Upper lobe of right lung (tissue), 1 donor: Measurements from ENCODE around the gene U2AF2. TPM values are rescaled to one million over a fixed set of nuclear protein-coding genes. Genes with fewer than 3 reads are reported as not detected.

ENCODE experiments used
- ATAC-seq: fragments of 200-7000 bp; cut with Tn5 transposase; one replicate; pipeline ENCODE4 v1.9.1; 2020; ENCODE audit warnings: mild to moderate bottlenecking, moderate library complexity
- DNase-seq: peaks from one replicate; pipeline ENCODE4 v3.0.0-alpha.2; 2020
- H3K27ac ChIP-seq: fragments of 200-600 bp; one replicate; pipeline ENCODE4 v1.8.0; 2022
- H3K27me3 ChIP-seq: fragments of 200-600 bp; one replicate; pipeline ENCODE4 v1.8.0; 2022; ENCODE audit warnings: mild to moderate bottlenecking
- H3K36me3 ChIP-seq: fragments of 200-600 bp; one replicate; pipeline ENCODE4 v1.8.0; 2022
- H3K4me1 ChIP-seq: fragments of 200-600 bp; one replicate; pipeline ENCODE4 v1.8.0; 2022
- H3K4me3 ChIP-seq: fragments of 200-600 bp; one replicate; pipeline ENCODE4 v1.8.0; 2022; ENCODE audit warnings: mild to moderate bottlenecking
- H3K9me3 ChIP-seq: fragments of 200-600 bp; one replicate; pipeline ENCODE4 v1.8.0; 2022
- CTCF ChIP-seq: fragments of 200-600 bp; IDR thresholded peaks from one replicate; pipeline ENCODE4 v1.8.0; 2022; ENCODE audit warnings: antibody characterized with exemption
- intact Hi-C: fragments of 100-400 bp; cut with DNase I; formaldehyde crosslinking; loops from one replicate; pipeline ENCODE4 v1.11.0; 2022
- total RNA-seq: library from RNA; stranded (reverse); fragmentation: NEBNext Ultra II Directional; extraction: Animal tissue kit (Norgen Biotek cat#: 25700); gene quantifications from one replicate; pipeline ENCODE4 v1.2.1, GENCODE V29; 2021
- donor health status: DM: no; HTN: yes; CAD: no; lungs with severe emphysema.

The U2AF2 gene
- total RNA-seq, 1 donor from 2014 or later: 142 TPM

GRCh38 chr19:55637534-55637933 lies 17.3 kb upstream of the U2AF2 start:
- Histone ChIP-seq H3K27ac (no peak overlapping the region), H3K36me3 (no peaks in the 10 kb centered on the region), H3K4me1 (peaks cover 57% of the 10 kb centered on the region), H3K4me3 (no peak overlapping the region), H3K9me3 (no peaks in the 10 kb centered on the region), H3K27me3 (no peaks in the 10 kb centered on the region)
- DNase-seq (no peak), ATAC-seq (no peak)
- intact Hi-C loops: no loop called here
- TF ChIP-seq CTCF: no peak

GRCh38 chr19:55638864-55639359 lies 15.9 kb upstream of the U2AF2 start:
- Histone ChIP-seq H3K4me3 (no peak overlapping the region), H3K27ac (no peak overlapping the region), H3K36me3 (no peaks in the 10 kb centered on the region), H3K27me3 (no peaks in the 10 kb centered on the region), H3K4me1 (peaks cover 62% of the 10 kb centered on the region), H3K9me3 (no peaks in the 10 kb centered on the region)
- DNase-seq (peak; percentile 70), ATAC-seq (no peak)
- peak; percentile 43 for TF ChIP-seq CTCF
- intact Hi-C loops: no loop called here

GRCh38 chr19:55640043-55640576 lies 14.7 kb upstream of the U2AF2 start:
- intact Hi-C loops: no loop called here

GRCh38 chr19:55640577-55641425 lies 14.0 kb upstream of the U2AF2 start, which contains the start of gene ZNF580:
TSS of gene ZNF580 (plus strand) at chr19:55641002. CDS start at chr19:55642509, 1,507 bp downstream.
- peak; percentile 75 for ATAC-seq
- Histone ChIP-seq H3K36me3 (peaks cover 13% of the 10 kb centered on the region), H3K9me3 (no peaks in the 10 kb centered on the region), H3K27me3 (no peaks in the 10 kb centered on the region), H3K4me1 (peaks cover 62% of the 10 kb centered on the region), H3K4me3 (peak within 1 kb of the TSS; percentile 89), H3K27ac (peak within 1 kb of the TSS; percentile 84)
- no peak for TF ChIP-seq CTCF
- intact Hi-C loops: no loop called here
- peak; percentile 86 for DNase-seq

More at GRCh38 chr19:55640043-55640576, 14.7 kb upstream of the U2AF2 start:
- peak; percentile 37 for ATAC-seq
- peak; percentile 54 for TF ChIP-seq CTCF
- H3K27me3 ChIP-seq: no peaks in the 10 kb centered on the region
- peak; percentile 88 for DNase-seq
- H3K27ac ChIP-seq: peak overlapping the region; percentile 84
- peaks cover 6% of the 10 kb centered on the region for H3K36me3 ChIP-seq
- H3K4me1 ChIP-seq: peaks cover 65% of the 10 kb centered on the region
- H3K4me3 ChIP-seq: peak overlapping the region; percentile 89
- H3K9me3 ChIP-seq: no peaks in the 10 kb centered on the region

- no peaks in the 10 kb centered on the region for H3K27me3 ChIP-seq
- no peak for DNase-seq
- H3K4me1 ChIP-seq: peaks cover 54% of the 10 kb centered on the region
- peak overlapping the region; percentile 89 for H3K4me3 ChIP-seq
- no peak for TF ChIP-seq CTCF
- H3K9me3 ChIP-seq: no peaks in the 10 kb centered on the region
- no peak for ATAC-seq
- intact Hi-C loops: no loop called here
- peak overlapping the region; percentile 84 for H3K27ac ChIP-seq
- peaks cover 13% of the 10 kb centered on the region for H3K36me3 ChIP-seq
Observed at GRCh38 chr19:55641426-55642152, 13.2 kb upstream of the U2AF2 start.
